HG03064 (cell line): ENCODE results near the gene PSEN1.

Source experiments
- ATAC-seq: cut with Tn5 transposase; IDR thresholded peaks from one replicate; pipeline ENCODE4 v1.9.1; 2021; ENCODE audit warnings: low read depth; ENCODE audit not compliant: unreplicated experiment

Gene PSEN1

DNA sequence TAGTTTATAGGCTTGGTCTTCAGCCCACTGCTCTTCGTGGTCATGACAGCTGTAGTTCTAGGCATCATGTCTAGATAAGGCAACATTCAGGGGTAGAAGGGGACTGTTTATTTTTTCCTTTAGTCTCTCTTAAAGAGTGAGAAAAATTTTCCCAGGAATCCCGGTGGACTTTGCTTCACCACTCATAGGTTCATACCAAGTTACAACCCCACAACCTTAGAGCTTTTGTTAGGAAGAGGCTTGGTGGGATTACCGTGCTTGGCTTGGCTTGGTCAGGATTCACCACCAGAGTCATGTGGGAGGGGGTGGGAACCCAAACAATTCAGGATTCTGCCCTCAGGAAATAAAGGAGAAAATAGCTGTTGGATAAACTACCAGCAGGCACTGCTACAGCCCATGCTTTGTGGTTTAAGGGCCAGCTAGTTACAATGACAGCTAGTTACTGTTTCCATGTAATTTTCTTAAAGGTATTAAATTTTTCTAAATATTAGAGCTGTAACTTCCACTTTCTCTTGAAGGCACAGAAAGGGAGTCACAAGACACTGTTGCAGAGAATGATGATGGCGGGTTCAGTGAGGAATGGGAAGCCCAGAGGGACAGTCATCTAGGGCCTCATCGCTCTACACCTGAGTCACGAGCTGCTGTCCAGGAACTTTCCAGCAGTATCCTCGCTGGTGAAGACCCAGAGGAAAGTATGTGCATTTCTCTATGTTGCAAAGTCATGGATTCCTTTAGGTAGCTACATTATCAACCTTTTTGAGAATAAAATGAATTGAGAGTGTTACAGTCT is 75.1 kb downstream of the PSEN1 start:
- no peak for ATAC-seq

DNA sequence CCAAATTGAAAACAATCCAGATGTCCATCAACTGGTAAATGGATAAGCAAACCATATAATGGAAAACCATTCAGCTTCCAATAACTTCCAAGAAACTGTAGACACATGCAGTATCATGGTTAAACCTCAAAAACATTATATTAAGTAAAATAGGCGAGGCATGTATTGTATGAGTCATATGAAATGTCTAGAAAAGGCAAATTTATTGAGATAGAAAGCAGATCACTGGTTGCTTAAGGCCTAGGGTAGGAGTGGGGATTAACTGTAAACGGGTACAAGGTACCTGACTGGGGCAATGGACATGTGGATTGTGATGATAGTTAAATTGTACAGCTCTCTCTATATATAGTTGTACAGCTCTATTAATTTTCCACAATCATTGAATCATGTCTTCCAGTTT is 79.7 kb downstream of the PSEN1 start:
- ATAC-seq, result no peak

DNA sequence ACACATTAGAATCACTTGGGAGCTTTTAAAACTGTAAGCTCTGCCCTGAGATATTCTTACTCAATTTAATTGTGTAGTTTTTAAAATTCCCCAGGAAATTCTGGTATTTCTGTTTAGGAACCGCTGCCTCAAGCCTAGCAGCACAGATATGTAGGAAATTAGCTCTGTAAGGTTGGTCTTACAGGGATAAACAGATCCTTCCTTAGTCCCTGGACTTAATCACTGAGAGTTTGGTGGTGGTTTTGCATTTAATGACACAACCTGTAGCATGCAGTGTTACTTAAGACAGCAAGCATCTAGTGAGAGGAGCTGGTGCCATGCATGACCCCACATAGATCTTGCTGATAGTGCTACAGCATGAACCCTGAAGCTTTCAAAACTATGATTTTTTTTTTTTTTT is 81.1 kb downstream of the PSEN1 start:
- no peak for ATAC-seq

DNA sequence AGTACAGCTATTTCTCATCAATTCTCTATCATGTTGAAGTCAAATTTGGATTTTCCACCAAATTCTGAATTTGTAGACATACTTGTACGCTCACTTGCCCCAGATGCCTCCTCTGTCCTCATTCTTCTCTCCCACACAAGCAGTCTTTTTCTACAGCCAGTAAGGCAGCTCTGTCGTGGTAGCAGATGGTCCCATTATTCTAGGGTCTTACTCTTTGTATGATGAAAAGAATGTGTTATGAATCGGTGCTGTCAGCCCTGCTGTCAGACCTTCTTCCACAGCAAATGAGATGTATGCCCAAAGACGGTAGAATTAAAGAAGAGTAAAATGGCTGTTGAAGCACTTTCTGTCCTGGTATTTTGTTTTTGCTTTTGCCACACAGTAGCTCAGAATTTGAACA is 83.8 kb downstream of the PSEN1 start:
- no peak for ATAC-seq

DNA sequence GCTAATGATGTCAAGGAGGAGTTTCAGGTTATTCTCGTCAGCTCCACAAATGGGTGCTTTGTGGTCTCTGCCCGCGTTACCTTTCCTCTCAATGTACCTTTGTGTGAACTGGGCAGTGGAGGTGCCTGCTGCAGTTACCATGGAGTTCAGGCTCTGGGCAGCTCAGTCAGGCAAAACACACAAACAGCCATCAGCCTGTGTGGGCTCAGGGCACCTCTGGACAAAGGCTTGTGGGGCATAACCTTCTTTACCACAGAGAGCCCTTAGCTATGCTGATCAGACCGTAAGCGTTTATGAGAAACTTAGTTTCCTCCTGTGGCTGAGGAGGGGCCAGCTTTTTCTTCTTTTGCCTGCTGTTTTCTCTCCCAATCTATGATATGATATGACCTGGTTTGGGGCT is 84.3 kb downstream of the PSEN1 start:
- ATAC-seq, result no peak

DNA sequence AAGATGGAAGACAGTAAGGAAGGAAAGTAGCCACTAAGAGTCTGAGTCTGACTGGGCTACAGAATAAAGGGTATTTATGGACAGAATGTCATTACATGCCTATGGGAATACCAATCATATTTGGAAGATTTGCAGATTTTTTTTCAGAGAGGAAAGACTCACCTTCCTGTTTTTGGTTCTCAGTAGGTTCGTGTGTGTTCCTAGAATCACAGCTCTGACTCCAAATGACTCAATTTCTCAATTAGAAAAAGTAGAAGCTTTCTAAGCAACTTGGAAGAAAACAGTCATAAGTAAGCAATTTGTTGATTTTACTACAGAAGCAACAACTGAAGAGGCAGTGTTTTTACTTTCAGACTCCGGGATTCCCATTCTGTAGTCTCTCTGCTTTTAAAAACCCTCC is 85.6 kb downstream of the PSEN1 start:
- no peak for ATAC-seq

DNA sequence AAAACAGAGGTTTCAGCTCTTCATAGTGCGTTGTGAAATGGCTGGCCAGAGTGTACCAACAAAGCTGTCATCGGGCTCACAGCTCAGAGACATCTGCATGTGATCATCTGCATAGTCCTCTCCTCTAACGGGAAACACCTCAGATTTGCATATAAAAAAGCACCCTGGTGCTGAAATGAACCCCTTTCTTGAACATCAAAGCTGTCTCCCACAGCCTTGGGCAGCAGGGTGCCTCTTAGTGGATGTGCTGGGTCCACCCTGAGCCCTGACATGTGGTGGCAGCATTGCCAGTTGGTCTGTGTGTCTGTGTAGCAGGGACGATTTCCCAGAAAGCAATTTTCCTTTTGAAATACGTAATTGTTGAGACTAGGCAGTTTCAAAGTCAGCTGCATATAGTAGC is 86.7 kb downstream of the PSEN1 start:
- no peak for ATAC-seq

DNA sequence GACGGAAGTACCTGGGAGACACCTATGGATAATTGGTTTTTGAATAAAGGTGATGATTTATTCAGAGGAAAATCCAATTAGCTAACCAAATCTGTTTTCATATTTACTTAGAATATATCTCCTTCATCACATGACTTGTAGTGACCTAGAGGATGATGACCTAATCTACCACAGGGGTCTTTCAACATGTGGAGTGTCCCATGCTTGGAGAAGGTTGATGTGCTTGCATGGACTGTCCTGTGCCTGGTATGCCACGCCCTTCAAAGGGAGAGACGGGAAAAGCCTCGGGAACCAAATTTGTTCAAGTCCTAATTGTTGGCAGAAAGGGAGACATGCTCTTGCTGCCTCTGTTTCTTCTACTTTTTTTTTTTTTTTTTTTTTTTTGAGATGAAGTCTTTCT is 89.2 kb downstream of the PSEN1 start:
- ATAC-seq, result no peak

DNA sequence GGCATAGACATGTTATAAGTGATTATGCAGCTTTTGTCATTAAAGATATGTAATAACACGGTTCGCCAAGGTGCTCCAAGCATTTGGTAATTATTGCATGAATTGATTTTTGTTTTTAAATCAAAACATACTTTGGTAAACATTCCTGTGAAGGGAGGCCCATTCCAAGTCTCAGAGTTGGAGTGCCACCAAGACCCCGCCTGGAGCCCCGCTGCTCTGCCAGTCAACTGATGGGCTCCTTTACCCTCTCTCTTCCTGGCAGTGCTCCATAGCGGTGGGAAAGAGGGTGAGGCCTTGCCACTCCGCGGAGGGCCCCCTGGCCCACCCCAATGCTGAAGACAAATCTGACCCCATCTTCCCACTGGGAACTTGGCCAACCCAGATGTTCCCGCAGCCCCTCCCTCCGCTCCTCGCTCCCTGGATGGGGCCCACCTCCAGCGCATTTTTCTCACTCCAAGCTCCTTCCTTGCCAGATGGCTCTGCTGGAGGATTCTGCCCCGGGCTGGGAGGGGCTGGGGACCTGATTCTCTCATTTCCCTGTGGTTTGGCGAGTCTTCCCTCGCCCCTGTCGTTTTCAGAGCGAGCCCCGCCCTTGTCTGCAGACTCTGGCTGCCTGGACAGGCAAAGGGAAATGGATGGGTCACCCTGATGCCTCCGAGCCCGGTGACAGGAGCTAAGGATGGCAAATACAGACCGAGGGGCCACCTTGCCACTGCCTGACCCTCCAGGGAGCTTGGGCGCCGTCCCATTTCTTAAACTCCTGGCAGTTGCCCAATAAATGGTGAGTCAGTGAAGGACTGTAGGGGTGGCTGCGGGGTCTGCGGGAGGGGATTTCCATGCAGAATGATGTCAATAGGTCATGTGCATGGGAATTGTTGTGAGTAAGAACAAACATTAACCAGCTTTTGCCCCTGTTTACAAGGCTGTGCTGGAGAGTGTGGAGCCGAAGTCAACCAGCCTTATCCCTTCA is 91.8 kb downstream of the PSEN1 start:
- ATAC-seq, result no peak

DNA sequence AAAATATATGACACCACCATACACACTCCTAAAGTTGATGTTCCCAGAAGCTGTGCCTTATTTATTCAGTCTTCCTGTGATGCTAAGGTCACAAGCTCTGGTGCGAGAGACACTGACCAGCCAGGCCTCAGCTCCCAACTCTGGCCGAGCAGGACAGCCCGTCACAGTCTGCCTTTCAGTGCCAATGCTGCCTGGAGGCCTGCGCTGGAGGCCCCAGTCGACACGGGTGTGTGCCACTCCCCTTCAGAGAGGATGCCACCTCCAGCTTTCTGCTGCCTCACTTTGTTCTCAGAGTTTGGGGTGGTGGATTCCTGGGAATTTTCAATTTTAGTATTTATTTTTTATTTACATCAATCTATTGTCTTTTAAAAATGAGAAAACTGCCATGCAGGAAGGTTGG is 93.7 kb downstream of the PSEN1 start:
- no peak for ATAC-seq

DNA sequence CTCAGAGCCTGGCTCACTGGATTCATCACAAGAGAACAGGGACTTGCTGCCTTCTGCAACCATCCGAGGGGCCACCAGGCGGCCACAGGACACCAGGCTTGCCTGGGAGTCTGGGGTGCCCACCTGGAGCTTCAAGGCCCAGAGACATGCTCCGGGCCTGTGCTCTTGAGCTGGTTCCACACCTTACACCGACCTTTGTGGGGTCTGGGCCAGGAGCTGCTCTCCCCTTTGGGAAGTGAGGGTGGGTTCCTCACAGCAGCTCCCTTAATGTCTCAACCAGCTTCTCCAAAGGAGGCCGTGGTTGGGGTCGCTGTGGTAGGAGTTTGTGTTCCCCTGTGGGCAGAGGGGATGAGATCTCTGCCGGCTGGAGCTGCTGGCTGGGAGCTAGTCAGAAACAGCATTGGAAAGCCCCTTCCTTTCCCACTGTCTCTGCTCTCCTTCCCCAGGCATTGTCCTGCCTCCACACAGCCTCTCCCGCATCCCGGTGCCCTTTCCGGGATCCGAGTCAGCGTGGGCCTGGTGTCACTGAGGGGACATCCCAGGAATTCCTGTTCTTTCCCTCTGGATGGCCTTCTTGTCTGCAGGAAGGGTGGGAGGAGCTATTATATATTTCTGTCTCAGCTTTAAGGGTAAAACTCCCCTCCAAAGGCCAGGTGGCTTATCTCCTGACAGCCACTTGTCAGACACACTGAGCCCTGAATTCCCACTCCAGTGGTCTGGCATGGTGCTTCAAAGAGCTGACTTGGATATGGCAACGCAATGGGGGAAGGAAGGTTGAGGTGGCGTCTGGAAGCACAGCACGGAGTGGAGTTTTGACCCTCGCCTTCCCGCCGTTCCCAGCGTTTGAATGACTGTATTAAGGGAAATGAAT is 95.9 kb downstream of the PSEN1 start:
- no peak for ATAC-seq

DNA sequence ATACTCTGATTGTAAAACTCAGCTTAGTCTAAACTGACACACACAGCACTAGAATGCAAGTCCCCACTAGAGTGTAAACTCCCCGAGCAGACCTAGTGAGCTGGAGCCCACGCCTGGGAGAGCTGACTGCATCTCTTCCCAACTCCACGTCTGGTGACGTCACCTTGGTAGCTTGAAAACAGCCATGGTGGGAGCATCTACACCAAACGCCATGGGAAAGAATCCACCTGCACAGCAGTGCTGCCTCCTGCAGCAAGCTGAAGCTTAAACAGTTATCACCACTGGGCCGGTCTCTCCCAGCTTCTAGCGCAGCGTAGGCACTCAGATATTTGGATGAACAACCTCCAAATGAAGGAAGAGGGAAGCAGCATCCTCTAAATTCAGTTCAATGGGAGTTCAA is 96.7 kb downstream of the PSEN1 start:
- ATAC-seq, result no peak

DNA sequence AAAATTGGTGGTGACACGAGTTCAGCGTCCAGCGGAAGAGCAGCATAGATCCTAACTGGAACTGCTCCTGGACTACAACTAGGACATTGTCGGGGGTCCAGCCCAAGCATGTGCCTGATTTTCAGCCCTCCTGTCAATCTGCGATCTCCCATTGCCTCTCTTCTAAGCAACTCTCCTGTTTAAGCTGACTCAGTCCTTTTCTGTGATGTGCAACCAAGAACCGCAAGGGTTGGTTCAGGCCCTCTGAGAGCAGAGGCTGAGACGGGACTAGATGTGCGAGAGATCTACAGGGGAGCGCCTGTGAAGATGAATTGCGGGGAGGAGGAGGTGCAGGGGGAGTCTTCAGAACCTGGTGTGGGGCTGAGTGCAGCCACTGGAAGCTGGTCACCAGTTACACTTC is 97.3 kb downstream of the PSEN1 start:
- ATAC-seq, result no peak

DNA sequence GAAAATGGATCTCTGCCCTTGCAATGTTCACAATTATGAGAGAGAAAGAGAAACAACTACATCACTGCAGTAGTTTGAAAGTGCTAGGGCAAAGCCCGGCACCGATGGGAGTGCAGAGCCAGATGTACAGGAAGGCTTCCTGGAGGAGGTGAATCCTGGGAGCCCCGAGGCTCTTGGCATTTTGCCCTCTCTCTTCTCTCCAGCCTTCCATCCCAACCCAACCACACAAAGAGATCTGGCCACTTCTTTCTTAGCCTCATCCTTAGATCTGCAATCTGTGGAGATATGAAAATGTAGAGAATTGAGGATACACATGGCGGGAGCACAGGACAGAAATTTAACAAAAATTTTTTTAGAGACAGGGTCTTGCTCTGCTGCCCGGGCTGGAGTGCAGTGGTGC is 97.7 kb downstream of the PSEN1 start:
- no peak for ATAC-seq

DNA sequence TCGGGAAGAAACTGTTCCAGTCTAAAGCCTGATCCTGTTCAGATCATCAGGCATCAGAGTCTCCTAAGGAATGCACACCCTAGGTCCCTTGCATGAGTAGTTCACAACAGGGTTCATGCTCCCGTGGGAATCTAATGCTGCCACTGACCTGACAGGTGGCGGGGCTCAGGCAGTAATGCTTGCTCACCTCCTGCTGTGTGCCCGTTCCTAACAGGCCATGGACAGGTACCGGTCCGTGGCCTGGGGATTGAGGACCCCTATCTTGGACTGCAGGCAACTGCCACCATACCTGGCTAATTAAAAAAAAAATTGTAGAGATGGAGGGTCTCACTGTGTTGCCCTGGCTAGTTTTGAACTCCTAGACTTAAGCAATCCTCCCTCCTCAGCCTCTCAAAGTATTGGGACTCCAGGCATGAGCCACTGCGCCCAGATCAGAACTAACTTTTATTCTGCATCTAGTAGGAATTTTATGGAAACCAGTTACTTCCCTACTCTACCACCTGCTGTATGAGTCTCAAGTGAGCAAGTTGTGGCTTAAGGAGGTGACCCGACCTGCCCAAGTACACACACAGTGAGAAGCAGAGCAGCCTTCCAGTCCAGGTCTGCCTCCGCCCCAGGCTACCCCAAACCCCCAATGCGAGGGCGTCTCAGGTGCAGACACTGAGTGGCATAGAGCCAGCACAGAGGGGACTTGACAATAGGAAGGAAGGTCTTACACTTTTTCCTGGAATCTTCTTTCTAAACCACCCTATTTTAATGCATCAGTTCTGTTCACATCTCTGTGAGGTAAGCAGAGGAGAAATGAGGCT is 98.5 kb downstream of the PSEN1 start:
- no peak for ATAC-seq

DNA sequence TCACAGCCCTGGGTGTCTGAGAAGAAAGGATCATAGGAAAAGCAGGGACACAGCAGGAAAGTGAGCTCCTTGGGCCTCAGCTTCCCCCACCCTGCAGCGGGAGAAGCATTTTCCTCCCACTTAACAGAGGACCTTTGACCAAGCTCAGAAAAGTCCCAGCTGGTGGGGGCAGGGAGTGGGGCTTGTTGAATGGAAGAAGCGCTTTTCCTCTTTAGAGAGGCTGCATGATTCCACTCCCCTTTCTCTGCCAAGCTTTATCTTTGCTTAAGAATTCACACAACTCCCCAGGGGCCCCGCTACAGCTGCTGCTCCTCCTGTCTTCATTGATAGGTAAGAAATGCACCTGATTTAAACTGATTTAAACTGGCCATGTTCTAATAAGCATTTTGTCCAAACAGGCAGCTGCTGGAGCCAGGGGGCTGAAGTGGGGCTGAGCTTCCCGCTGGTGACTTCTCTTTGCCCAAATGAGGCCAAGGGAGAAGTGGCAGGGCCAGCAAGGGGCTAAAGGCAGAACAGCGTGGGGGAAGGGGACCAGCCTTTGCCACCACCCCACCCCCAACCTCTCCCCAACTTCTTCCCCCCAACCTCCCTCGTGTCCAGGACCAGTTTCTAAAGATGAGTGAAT is 99.3 kb downstream of the PSEN1 start:
- ATAC-seq, result no peak

DNA sequence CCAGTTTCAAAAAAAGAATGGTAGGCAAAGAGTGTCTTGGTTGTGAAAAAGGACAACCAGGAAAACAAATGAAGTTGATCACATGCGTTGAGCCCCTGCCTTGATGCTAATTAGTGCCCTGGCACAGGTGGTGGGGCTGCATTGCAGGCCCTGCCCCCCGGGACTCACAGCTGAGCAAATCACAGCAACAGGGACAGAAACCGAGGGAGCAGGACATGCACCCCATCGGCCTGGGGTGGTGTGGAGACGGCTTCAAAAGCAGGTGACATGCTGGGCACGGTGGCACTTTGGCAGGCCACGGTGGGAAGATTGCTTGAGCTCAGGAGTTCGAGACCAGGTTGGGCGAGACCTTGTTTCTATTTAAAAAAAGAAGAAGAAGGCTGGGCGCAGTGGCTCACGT is 99.8 kb downstream of the PSEN1 start:
- no peak for ATAC-seq

DNA sequence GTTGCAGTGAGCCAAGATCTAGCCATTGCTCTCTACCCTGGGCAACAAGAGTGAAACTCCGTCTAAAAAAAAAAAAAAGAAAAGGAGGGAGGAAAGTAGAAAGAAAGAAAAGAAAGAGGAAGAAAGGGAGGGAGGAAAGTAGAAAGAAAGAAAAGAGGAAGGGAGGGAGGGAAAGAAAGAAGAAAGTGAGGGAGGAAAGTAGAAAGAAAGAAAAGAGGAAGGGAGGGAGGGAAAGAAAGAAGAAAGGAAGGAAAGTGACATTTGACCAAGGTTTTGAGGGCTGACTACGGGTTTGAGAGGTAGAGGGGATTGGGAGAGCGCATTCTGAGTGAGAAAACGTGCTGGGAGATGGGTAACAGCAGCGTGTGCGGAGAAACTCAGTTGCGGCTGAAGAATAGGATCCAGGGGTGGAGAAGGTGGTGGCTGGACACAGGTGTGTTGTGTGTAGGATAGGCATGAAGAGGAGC is 100.5 kb downstream of the PSEN1 start:
- ATAC-seq, result no peak

DNA sequence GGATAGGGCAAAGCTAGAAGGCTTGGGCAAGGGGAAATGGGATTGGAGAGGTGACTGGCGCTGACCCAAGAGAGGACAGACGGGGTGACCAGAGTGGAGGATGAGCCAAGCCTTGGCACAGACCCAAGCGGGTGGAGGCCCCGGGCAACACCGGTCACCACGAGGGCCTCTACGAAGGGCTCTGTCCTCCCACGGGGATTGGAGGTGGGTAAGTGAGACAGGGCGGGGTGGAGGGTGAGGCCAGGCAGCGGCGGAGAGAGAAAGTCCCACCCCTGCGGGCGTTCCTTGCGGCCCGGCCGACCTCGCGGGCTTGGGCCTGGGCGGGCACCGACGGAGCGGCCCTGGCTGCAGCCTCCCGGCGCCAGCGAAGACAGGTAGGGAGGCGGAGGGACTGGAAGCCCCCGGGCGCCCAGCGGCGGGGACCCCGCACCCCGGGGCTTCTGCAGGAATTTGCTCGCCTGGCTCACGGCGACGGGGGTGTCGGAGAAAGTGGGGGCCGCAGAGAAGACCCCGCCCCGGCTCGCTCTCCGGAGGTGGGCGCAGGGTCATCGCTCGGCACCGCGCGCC is 101.0 kb downstream of the PSEN1 start, which contains the start of gene PAPLN:
Gene PAPLN, plus strand, starts transcription at position 288 of the 567 bp plus-strand sequence. CDS start 2,273 bp downstream, outside the sequence.
- no peak for ATAC-seq
